MV-4-11 (cell line): ENCODE data around the gene ZFP36.
"Not testable (repeated sequence)": the region's sequence is repeated elsewhere in the genome, so short reads cannot be mapped to it uniquely, and the experiment has no call there.

Experiments
- DNase-seq: peaks from one replicate; lab custom pipeline; 2025; lab: John Stamatoyannopoulos, UW

The ZFP36 gene

GRCh38 chr19:39446365-39447084 is 39.9 kb downstream of the ZFP36 start:
- no peak for DNase-seq

GRCh38 chr19:39448271-39448670 is 41.6 kb downstream of the ZFP36 start:
- peak; percentile 94 for DNase-seq

GRCh38 chr19:39449116-39449797 is 42.6 kb downstream of the ZFP36 start:
- no peak for DNase-seq

DNA sequence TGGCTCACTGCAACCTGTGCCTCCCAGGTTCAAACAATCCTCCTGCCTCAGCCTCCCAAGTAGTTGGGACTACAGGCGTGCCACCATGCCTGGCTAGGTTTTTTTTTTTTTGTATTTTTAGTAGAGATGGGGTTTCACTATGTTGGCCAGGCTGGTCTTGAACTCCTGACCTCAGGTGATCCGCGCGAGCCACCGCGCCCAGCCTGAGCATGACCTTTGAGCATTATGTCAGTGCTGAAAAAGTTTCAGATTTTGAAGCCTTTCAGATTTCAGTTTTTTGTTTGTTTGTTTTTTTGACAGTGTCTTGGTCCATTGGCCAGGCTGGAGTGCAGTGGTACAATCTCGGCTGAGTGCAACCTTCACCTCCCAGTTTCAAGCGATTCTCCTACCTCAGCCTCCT is 44.6 kb downstream of the ZFP36 start:
- not testable (repeated sequence) for DNase-seq
